ENCODE measurements around the gene ANKRD37.

Gene ANKRD37

GRCh38 chr4:185371702-185372101, 24.9 kb upstream of the ANKRD37 start:
- Histone ChIP-seq H3K23ac (ENCODE audit: low read length in 2 of 2) (no peak overlapping the region), H3K18ac (ENCODE audit: low read depth in 1 of 2, low read length in 2 of 2) (no peak overlapping the region), H4K8ac (ENCODE audit: low read length) (peak overlapping the region; percentile 61), H3K14ac (ENCODE audit: low read length in 2 of 2) (no peak overlapping the region), H3K4me1 (ENCODE audit: control insufficient read depth, insufficient read depth, low read depth, low read length) (no peaks in the 10 kb centered on the region), H3K9ac (ENCODE audit: low read length) (no peak overlapping the region), H2BK15ac (ENCODE audit: low read depth, poor library complexity, severe bottlenecking) (peak overlapping the region; percentile 17), H2BK5ac (ENCODE audit: low read depth, low read length, poor library complexity, severe bottlenecking) (no peak overlapping the region), H4K91ac (ENCODE audit: low read length) (no peak overlapping the region), H3K9me3 (ENCODE audit: control insufficient read depth, low read length) (no peaks in the 10 kb centered on the region), H2AK5ac (ENCODE audit: low read length, severe bottlenecking) (no peak overlapping the region), H2BK12ac (ENCODE audit: low read length in 2 of 2) (no peak overlapping the region), H3K27me3 (ENCODE audit: control insufficient read depth in 1 of 2, insufficient read depth in 1 of 2, low read length in 2 of 2) (no peaks in the 10 kb centered on the region), H3K36me3 (ENCODE audit: control insufficient read depth in 1 of 2, insufficient read depth in 2 of 2, low read depth in 1 of 2, low read length in 2 of 2) (peaks cover 9 to 31% of the 10 kb centered on the region in 2 experiments), H3K4me3 (ENCODE audit: insufficient read depth in 1 of 2, low read depth in 1 of 2, low read length in 2 of 2) (no peak overlapping the region), H3K79me1 (replicated peaks; ENCODE audit: low read length, poor library complexity, severe bottlenecking) (no peaks in the 10 kb centered on the region), H3K4me2 (ENCODE audit: low read length, poor library complexity, severe bottlenecking) (no peak overlapping the region), H3K27ac (ENCODE audit: low read length, poor library complexity, severe bottlenecking) (no peak overlapping the region), H2AFZ (ENCODE audit: low read depth, low read length) (no peak overlapping the region), H3K4ac (ENCODE audit: low read depth in 1 of 2, low read length in 2 of 2) (no peak overlapping the region), H2BK120ac (ENCODE audit: low read depth, low read length) (no peak overlapping the region)
- no peak for DNase-seq
- 100% methylated on average over 6 of the region's 11 CpGs for WGBS

- Histone ChIP-seq H4K8ac (ENCODE audit: low read length) (no peak overlapping the region), H3K4me3 (ENCODE audit: insufficient read depth in 1 of 2, low read depth in 1 of 2, low read length in 2 of 2) (no peak overlapping the region), H3K27me3 (ENCODE audit: control insufficient read depth in 1 of 2, insufficient read depth in 1 of 2, low read length in 2 of 2) (no peaks in the 10 kb centered on the region), H3K4me1 (ENCODE audit: control insufficient read depth, insufficient read depth, low read depth, low read length) (no peaks in the 10 kb centered on the region), H2BK5ac (ENCODE audit: low read depth, low read length, poor library complexity, severe bottlenecking) (no peak overlapping the region), H3K9me3 (ENCODE audit: control insufficient read depth, low read length) (no peaks in the 10 kb centered on the region), H2AK5ac (ENCODE audit: low read length, severe bottlenecking) (no peak overlapping the region), H2BK15ac (ENCODE audit: low read depth, poor library complexity, severe bottlenecking) (no peak overlapping the region), H2BK12ac (ENCODE audit: low read length in 2 of 2) (no peak overlapping the region), H3K18ac (ENCODE audit: low read depth in 1 of 2, low read length in 2 of 2) (no peak overlapping the region), H3K27ac (ENCODE audit: low read length, poor library complexity, severe bottlenecking) (no peak overlapping the region), H3K79me1 (replicated peaks; ENCODE audit: low read length, poor library complexity, severe bottlenecking) (no peaks in the 10 kb centered on the region), H2BK120ac (ENCODE audit: low read depth, low read length) (no peak overlapping the region), H3K23ac (ENCODE audit: low read length in 2 of 2) (no peak overlapping the region), H4K91ac (ENCODE audit: low read length) (no peak overlapping the region), H3K4me2 (ENCODE audit: low read length, poor library complexity, severe bottlenecking) (no peak overlapping the region), H3K9ac (ENCODE audit: low read length) (no peak overlapping the region), H3K4ac (ENCODE audit: low read depth in 1 of 2, low read length in 2 of 2) (no peak overlapping the region), H3K14ac (ENCODE audit: low read length in 2 of 2) (no peak overlapping the region), H3K36me3 (ENCODE audit: control insufficient read depth in 1 of 2, insufficient read depth in 2 of 2, low read depth in 1 of 2, low read length in 2 of 2) (peaks cover 13 to 44% of the 10 kb centered on the region in 2 experiments), H2AFZ (ENCODE audit: low read depth, low read length) (no peak overlapping the region)
- DNase-seq: no peak
- WGBS: 98% methylated on average over 7 of the region's 7 CpGs
Measured at GRCh38 chr4:185374027-185374426, 22.6 kb upstream of the ANKRD37 start.

GRCh38 chr4:185374573-185374972, 22.1 kb upstream of the ANKRD37 start:
- H2BK12ac ChIP-seq (ENCODE audit: low read length in 2 of 2): no peak overlapping the region
- H2BK120ac ChIP-seq (ENCODE audit: low read depth, low read length): no peak overlapping the region
- H3K18ac ChIP-seq (ENCODE audit: low read depth in 1 of 2, low read length in 2 of 2): no peak overlapping the region
- H4K91ac ChIP-seq (ENCODE audit: low read length): no peak overlapping the region
- H3K27ac ChIP-seq (ENCODE audit: low read length, poor library complexity, severe bottlenecking): no peak overlapping the region
- no peak for DNase-seq
- no peak overlapping the region for H2BK15ac ChIP-seq (ENCODE audit: low read depth, poor library complexity, severe bottlenecking)
- no peaks in the 10 kb centered on the region for H3K4me1 ChIP-seq (ENCODE audit: control insufficient read depth, insufficient read depth, low read depth, low read length)
- no peak overlapping the region for H3K14ac ChIP-seq (ENCODE audit: low read length in 2 of 2)
- H3K79me1 ChIP-seq (replicated peaks; ENCODE audit: low read length, poor library complexity, severe bottlenecking): no peaks in the 10 kb centered on the region
- H3K23ac ChIP-seq (ENCODE audit: low read length in 2 of 2): no peak overlapping the region
- WGBS: 96% methylated on average over 5 of the region's 6 CpGs
- no peaks in the 10 kb centered on the region for H3K27me3 ChIP-seq (ENCODE audit: control insufficient read depth in 1 of 2, insufficient read depth in 1 of 2, low read length in 2 of 2)
- H3K4ac ChIP-seq (ENCODE audit: low read depth in 1 of 2, low read length in 2 of 2): no peak overlapping the region
- no peak overlapping the region for H3K9ac ChIP-seq (ENCODE audit: low read length)
- H3K9me3 ChIP-seq (ENCODE audit: control insufficient read depth, low read length): no peaks in the 10 kb centered on the region
- H2AFZ ChIP-seq (ENCODE audit: low read depth, low read length): no peak overlapping the region
- H3K36me3 ChIP-seq (ENCODE audit: control insufficient read depth in 1 of 2, insufficient read depth in 2 of 2, low read depth in 1 of 2, low read length in 2 of 2): peaks cover 13 to 44% of the 10 kb centered on the region in 2 experiments
- no peak overlapping the region for H4K8ac ChIP-seq (ENCODE audit: low read length)
- no peak overlapping the region for H2BK5ac ChIP-seq (ENCODE audit: low read depth, low read length, poor library complexity, severe bottlenecking)
- no peak overlapping the region for H3K4me3 ChIP-seq (ENCODE audit: insufficient read depth in 1 of 2, low read depth in 1 of 2, low read length in 2 of 2)
- H3K4me2 ChIP-seq (ENCODE audit: low read length, poor library complexity, severe bottlenecking): no peak overlapping the region
- H2AK5ac ChIP-seq (ENCODE audit: low read length, severe bottlenecking): no peak overlapping the region

DNA sequence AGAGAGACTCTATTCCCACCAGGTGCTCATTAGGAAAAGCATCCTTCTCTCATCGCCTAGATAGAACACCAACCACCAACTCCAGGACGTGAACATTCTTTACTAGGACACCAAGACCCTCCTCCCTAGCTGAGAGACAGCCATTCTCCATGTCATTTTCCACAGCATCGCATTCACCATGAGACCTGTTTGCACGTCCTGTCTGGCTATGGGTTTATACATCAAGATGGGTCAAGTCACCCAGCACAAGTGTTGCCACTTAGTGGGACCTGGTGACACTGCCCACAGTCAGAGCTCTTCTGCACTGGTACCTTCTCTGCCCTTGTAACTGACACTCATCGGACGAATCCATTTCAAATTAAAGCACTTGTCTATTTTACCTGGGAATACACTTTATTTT, 18.4 kb upstream of the ANKRD37 start:
- Histone ChIP-seq H3K18ac (ENCODE audit: low read depth in 1 of 2, low read length in 2 of 2) (no peak overlapping the region), H3K14ac (ENCODE audit: low read length in 2 of 2) (no peak overlapping the region), H3K27ac (ENCODE audit: low read length, poor library complexity, severe bottlenecking) (no peak overlapping the region), H3K36me3 (ENCODE audit: control insufficient read depth in 1 of 2, insufficient read depth in 2 of 2, low read depth in 1 of 2, low read length in 2 of 2) (peaks cover 7 to 20% of the 10 kb centered on the region in 2 experiments), H3K4me1 (ENCODE audit: control insufficient read depth, insufficient read depth, low read depth, low read length) (no peaks in the 10 kb centered on the region), H3K9ac (ENCODE audit: low read length) (no peak overlapping the region), H4K8ac (ENCODE audit: low read length) (no peak overlapping the region), H2BK120ac (ENCODE audit: low read depth, low read length) (no peak overlapping the region), H2AFZ (ENCODE audit: low read depth, low read length) (no peak overlapping the region), H2BK5ac (ENCODE audit: low read depth, low read length, poor library complexity, severe bottlenecking) (no peak overlapping the region), H3K4ac (ENCODE audit: low read depth in 1 of 2, low read length in 2 of 2) (no peak overlapping the region), H2BK12ac (ENCODE audit: low read length in 2 of 2) (no peak overlapping the region), H2AK5ac (ENCODE audit: low read length, severe bottlenecking) (no peak overlapping the region), H2BK15ac (ENCODE audit: low read depth, poor library complexity, severe bottlenecking) (no peak overlapping the region), H3K79me1 (replicated peaks; ENCODE audit: low read length, poor library complexity, severe bottlenecking) (no peaks in the 10 kb centered on the region), H3K27me3 (ENCODE audit: control insufficient read depth in 1 of 2, insufficient read depth in 1 of 2, low read length in 2 of 2) (no peaks in the 10 kb centered on the region), H3K23ac (ENCODE audit: low read length in 2 of 2) (no peak overlapping the region), H3K9me3 (ENCODE audit: control insufficient read depth, low read length) (peaks cover 5% of the 10 kb centered on the region), H3K4me2 (ENCODE audit: low read length, poor library complexity, severe bottlenecking) (no peak overlapping the region), H4K91ac (ENCODE audit: low read length) (no peak overlapping the region), H3K4me3 (ENCODE audit: insufficient read depth in 1 of 2, low read depth in 1 of 2, low read length in 2 of 2) (no peak overlapping the region)
- WGBS: 96% methylated on average over 4 of the region's 6 CpGs
- no peak for DNase-seq

All from mesenchymal stem cell (in vitro differentiated cells and primary cell).